NB4 (cell line): ENCODE results near the gene MRAP2.
A peak's percentile ranks its signal among the peaks of the same experiment; 100 is the strongest.

ENCODE experiments used
- DNase-seq: peaks from one replicate; pipeline ENCODE4 v3.0.0; 2010; ENCODE audit warnings: low read depth
- H3K4me3 ChIP-seq: one replicate; pipeline ENCODE4 v1.5.1; 2011; ENCODE audit warnings: mild to moderate bottlenecking, low read depth, low read length, moderate library complexity
- MAX ChIP-seq: IDR thresholded peaks from 2 replicates; pipeline ENCODE4 v1.6.1; 2011; ENCODE audit warnings: low read depth, low read length
- MYC ChIP-seq: IDR thresholded peaks from 2 replicates; pipeline ENCODE4 v1.6.1; 2011; ENCODE audit warnings: low read depth, low read length
- POLR2A ChIP-seq: IDR thresholded peaks from 2 replicates; pipeline ENCODE4 v1.6.1; 2011; ENCODE audit warnings: mild to moderate bottlenecking; ENCODE audit not compliant: insufficient read length; ENCODE audit errors: extremely low read depth
- TF ChIP-seq, protein P1 (sequence below): IDR thresholded peaks from one replicate; pipeline ENCODE4 v1.5.1; 2012; ENCODE audit warnings: low read depth, low read length

Gene MRAP2

DNA sequence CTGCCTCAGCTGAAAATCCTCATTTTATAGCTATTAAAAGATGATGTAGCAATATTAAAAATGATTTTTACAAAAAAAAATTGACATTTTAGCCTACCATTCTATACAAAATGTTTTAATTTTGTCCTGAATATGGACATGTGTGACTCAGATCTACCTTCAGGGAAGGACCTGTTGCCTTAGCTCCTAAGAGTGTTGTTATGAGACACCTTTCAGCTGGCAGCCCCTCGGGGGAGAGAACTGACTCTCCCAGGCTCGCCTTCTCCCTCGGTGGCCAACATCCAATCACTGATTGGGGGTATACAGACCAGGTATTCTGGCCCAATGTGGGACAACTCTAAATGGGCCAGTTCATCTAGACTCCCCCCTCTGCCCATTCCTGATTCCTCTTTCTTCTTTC, 32.5 kb upstream of the MRAP2 start:
- TF ChIP-seq, protein P1, sequence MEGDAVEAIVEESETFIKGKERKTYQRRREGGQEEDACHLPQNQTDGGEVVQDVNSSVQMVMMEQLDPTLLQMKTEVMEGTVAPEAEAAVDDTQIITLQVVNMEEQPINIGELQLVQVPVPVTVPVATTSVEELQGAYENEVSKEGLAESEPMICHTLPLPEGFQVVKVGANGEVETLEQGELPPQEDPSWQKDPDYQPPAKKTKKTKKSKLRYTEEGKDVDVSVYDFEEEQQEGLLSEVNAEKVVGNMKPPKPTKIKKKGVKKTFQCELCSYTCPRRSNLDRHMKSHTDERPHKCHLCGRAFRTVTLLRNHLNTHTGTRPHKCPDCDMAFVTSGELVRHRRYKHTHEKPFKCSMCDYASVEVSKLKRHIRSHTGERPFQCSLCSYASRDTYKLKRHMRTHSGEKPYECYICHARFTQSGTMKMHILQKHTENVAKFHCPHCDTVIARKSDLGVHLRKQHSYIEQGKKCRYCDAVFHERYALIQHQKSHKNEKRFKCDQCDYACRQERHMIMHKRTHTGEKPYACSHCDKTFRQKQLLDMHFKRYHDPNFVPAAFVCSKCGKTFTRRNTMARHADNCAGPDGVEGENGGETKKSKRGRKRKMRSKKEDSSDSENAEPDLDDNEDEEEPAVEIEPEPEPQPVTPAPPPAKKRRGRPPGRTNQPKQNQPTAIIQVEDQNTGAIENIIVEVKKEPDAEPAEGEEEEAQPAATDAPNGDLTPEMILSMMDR = no peak
- TF ChIP-seq POLR2A = no peak
- no peak for TF ChIP-seq MYC
- no peak for TF ChIP-seq MAX
- no peak overlapping the region for H3K4me3 ChIP-seq
- no peak for DNase-seq

- H3K4me3 ChIP-seq = no peak overlapping the region
- no peak for DNase-seq
- TF ChIP-seq MYC = no peak
- TF ChIP-seq, protein P1 = no peak
- TF ChIP-seq POLR2A = no peak
- TF ChIP-seq MAX = no peak
Measured at GRCh38 chr6:84002226-84002625, 31.3 kb upstream of the MRAP2 start.

GRCh38 chr6:84003131-84003530, 30.4 kb upstream of the MRAP2 start:
- no peak for DNase-seq
- no peak overlapping the region for H3K4me3 ChIP-seq
- TF ChIP-seq, protein P1 = no peak
- TF ChIP-seq MAX = no peak
- TF ChIP-seq POLR2A = no peak
- no peak for TF ChIP-seq MYC

DNA sequence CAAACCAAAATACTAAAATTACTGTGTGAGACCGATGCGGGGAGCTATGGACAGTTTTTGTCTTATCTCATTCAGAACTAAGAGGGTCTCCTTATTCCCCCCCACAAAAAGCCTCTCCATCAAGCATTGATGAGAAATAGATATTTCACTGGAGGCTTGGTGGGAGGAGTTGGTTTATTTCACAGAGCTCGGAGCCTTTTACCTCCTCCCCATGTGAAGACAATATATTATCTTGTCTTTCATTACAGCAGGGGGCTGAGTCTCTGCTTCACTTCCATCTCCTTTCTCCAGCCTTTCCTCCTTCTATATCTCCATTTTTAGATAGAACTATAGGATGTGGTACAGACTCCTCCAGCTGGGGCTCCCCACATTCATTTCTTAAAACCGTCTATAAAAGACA, 29.9 kb upstream of the MRAP2 start:
- TF ChIP-seq, protein P1 = no peak
- TF ChIP-seq POLR2A (no peak), MYC (no peak), MAX (no peak)
- DNase-seq = no peak
- no peak overlapping the region for H3K4me3 ChIP-seq

DNA sequence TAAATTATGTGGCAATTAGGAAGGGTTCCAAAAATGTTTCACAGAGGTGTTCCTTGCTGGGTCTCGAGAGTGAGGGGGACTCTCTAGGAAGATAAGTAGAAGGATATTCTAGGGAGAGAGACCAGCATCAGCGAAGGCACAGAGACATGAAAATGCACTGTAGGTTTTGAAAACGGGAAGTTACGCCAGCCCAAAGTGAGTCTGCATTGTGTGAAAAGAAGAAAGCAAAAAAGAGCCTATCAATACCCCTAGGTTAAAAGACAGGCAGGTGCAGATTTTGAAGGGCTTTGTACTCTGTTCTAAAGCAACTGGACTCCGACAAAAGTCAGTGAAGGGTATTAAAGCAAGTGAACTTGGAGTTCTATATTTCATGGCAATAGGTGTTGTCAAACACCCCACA, 25.7 kb upstream of the MRAP2 start:
- H3K4me3 ChIP-seq = no peak overlapping the region
- no peak for TF ChIP-seq MYC
- no peak for TF ChIP-seq MAX
- TF ChIP-seq, protein P1 = no peak
- no peak for TF ChIP-seq POLR2A
- peak; percentile 15 for DNase-seq

DNA sequence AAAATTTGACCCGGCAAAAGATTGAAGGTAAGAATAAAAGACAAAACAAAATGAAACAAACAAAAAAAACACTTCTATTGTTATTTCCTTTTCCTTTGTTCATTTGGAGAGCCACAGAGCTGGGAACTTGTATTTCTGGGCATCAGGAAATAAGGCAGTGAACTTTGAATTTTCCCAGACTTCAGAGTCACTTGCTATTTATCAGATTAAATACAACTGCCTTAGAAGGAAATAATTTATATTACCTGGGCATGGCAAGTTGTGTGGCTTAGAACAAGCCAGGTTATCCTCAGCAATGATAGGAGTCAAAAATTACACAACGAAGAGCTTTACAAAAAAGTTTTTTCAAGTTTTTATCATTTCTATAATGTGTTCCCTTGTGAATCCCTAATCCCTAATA, 20.2 kb upstream of the MRAP2 start:
- DNase-seq = no peak
- TF ChIP-seq MYC (no peak), MAX (no peak)
- no peak overlapping the region for H3K4me3 ChIP-seq
